HEK293 (cell line): ENCODE measurements around the gene SAPCD1.

Experiments
- ZNF16 ChIP-seq: fragments of 450-650 bp; formaldehyde crosslinking; IDR thresholded peaks from 2 replicates; pipeline ENCODE4 v1.5.1; 2016; ENCODE audit warnings: low read depth, missing biosample characterization, missing genetic modification characterization
- ZNF558 ChIP-seq: fragments of 450-650 bp; formaldehyde crosslinking; IDR thresholded peaks from 2 replicates; pipeline ENCODE4 v1.5.1; 2016; ENCODE audit warnings: missing biosample characterization, missing genetic modification characterization
- ZSCAN30 ChIP-seq: fragments of 450-650 bp; IDR thresholded peaks from 2 replicates; pipeline ENCODE4 v1.5.1; 2018; ENCODE audit warnings: missing biosample characterization, mild to moderate bottlenecking, missing genetic modification characterization, moderate library complexity
- TF ChIP-seq, protein P1 (sequence below): fragments of 450-650 bp; formaldehyde crosslinking; IDR thresholded peaks from 2 replicates; pipeline ENCODE4 v1.5.1; 2016; ENCODE audit warnings: missing biosample characterization, missing genetic modification characterization
- TF ChIP-seq, protein P2 (sequence below): fragments of 450-650 bp; formaldehyde crosslinking; IDR thresholded peaks from 2 replicates; pipeline ENCODE4 v1.5.1; 2016; ENCODE audit warnings: missing biosample characterization, missing genetic modification characterization
- TF ChIP-seq, protein P3 (sequence below): fragments of 450-650 bp; formaldehyde crosslinking; IDR thresholded peaks from 2 replicates; pipeline ENCODE4 v1.5.1; 2016; ENCODE audit warnings: missing biosample characterization, missing genetic modification characterization
- TF ChIP-seq, protein P4 (sequence below): IDR thresholded peaks from 2 replicates; pipeline ENCODE4 v1.6.1; 2011; ENCODE audit warnings: mild to moderate bottlenecking, low read depth, low read length, borderline replicate concordance
- TF ChIP-seq, protein P5 (sequence below): fragments of 450-650 bp; formaldehyde crosslinking; IDR thresholded peaks from 2 replicates; pipeline ENCODE4 v1.5.1; 2017; ENCODE audit warnings: missing biosample characterization, missing genetic modification characterization

DNA sequence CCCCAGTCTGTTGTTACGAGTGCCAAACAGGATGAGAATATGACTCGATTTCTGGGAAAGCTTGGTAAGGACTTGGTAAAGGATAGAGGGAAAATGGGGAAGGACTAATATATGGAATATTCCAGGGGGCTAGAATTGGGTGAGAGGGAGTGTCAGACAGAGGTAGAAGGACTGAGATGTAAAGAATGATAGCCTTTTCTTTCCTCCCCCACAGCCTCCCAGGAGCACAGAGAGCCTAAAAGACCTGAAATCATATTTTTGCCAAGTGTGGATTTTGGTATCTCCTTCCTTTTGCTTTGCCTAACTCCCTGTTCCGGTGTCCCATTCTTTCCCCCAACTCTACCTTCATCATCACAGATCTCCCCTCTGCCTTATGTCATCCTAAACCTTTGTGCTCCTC, 19.6 kb upstream of the SAPCD1 start:
- TF ChIP-seq ZSCAN30 (tag by site-specific recombination) (no peak), ZNF16 (tag by site-specific recombination) (no peak), ZNF558 (tag by site-specific recombination) (no peak)
- TF ChIP-seq, protein P1, sequence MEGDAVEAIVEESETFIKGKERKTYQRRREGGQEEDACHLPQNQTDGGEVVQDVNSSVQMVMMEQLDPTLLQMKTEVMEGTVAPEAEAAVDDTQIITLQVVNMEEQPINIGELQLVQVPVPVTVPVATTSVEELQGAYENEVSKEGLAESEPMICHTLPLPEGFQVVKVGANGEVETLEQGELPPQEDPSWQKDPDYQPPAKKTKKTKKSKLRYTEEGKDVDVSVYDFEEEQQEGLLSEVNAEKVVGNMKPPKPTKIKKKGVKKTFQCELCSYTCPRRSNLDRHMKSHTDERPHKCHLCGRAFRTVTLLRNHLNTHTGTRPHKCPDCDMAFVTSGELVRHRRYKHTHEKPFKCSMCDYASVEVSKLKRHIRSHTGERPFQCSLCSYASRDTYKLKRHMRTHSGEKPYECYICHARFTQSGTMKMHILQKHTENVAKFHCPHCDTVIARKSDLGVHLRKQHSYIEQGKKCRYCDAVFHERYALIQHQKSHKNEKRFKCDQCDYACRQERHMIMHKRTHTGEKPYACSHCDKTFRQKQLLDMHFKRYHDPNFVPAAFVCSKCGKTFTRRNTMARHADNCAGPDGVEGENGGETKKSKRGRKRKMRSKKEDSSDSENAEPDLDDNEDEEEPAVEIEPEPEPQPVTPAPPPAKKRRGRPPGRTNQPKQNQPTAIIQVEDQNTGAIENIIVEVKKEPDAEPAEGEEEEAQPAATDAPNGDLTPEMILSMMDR, result no peak
- TF ChIP-seq, protein P2, sequence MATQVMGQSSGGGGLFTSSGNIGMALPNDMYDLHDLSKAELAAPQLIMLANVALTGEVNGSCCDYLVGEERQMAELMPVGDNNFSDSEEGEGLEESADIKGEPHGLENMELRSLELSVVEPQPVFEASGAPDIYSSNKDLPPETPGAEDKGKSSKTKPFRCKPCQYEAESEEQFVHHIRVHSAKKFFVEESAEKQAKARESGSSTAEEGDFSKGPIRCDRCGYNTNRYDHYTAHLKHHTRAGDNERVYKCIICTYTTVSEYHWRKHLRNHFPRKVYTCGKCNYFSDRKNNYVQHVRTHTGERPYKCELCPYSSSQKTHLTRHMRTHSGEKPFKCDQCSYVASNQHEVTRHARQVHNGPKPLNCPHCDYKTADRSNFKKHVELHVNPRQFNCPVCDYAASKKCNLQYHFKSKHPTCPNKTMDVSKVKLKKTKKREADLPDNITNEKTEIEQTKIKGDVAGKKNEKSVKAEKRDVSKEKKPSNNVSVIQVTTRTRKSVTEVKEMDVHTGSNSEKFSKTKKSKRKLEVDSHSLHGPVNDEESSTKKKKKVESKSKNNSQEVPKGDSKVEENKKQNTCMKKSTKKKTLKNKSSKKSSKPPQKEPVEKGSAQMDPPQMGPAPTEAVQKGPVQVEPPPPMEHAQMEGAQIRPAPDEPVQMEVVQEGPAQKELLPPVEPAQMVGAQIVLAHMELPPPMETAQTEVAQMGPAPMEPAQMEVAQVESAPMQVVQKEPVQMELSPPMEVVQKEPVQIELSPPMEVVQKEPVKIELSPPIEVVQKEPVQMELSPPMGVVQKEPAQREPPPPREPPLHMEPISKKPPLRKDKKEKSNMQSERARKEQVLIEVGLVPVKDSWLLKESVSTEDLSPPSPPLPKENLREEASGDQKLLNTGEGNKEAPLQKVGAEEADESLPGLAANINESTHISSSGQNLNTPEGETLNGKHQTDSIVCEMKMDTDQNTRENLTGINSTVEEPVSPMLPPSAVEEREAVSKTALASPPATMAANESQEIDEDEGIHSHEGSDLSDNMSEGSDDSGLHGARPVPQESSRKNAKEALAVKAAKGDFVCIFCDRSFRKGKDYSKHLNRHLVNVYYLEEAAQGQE (tag by site-specific recombination), result no peak
- TF ChIP-seq, protein P3, sequence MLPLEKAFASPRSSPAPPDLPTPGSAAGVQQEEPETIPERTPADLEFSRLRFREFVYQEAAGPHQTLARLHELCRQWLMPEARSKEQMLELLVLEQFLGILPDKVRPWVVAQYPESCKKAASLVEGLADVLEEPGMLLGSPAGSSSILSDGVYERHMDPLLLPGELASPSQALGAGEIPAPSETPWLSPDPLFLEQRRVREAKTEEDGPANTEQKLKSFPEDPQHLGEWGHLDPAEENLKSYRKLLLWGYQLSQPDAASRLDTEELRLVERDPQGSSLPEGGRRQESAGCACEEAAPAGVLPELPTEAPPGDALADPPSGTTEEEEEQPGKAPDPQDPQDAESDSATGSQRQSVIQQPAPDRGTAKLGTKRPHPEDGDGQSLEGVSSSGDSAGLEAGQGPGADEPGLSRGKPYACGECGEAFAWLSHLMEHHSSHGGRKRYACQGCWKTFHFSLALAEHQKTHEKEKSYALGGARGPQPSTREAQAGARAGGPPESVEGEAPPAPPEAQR, result no peak
- TF ChIP-seq, protein P4, sequence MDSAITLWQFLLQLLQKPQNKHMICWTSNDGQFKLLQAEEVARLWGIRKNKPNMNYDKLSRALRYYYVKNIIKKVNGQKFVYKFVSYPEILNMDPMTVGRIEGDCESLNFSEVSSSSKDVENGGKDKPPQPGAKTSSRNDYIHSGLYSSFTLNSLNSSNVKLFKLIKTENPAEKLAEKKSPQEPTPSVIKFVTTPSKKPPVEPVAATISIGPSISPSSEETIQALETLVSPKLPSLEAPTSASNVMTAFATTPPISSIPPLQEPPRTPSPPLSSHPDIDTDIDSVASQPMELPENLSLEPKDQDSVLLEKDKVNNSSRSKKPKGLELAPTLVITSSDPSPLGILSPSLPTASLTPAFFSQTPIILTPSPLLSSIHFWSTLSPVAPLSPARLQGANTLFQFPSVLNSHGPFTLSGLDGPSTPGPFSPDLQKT, result no peak
- TF ChIP-seq, protein P5, sequence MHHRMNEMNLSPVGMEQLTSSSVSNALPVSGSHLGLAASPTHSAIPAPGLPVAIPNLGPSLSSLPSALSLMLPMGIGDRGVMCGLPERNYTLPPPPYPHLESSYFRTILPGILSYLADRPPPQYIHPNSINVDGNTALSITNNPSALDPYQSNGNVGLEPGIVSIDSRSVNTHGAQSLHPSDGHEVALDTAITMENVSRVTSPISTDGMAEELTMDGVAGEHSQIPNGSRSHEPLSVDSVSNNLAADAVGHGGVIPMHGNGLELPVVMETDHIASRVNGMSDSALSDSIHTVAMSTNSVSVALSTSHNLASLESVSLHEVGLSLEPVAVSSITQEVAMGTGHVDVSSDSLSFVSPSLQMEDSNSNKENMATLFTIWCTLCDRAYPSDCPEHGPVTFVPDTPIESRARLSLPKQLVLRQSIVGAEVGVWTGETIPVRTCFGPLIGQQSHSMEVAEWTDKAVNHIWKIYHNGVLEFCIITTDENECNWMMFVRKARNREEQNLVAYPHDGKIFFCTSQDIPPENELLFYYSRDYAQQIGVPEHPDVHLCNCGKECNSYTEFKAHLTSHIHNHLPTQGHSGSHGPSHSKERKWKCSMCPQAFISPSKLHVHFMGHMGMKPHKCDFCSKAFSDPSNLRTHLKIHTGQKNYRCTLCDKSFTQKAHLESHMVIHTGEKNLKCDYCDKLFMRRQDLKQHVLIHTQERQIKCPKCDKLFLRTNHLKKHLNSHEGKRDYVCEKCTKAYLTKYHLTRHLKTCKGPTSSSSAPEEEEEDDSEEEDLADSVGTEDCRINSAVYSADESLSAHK (tag by site-specific recombination), result no peak
